ENCODE data around the gene RMND5B. TPM values are rescaled to one million over a fixed set of nuclear protein-coding genes. Genes with fewer than 3 reads are reported as not detected.
"Not testable (repeated sequence)": the region's sequence is repeated elsewhere in the genome, so short reads cannot be mapped to it uniquely, and the experiment has no call there.

Gene RMND5B
- total RNA-seq, 2 experiments from 2014 or later: 3.7 to 5.6 TPM

- no peak overlapping the region for H3K27ac Mint-ChIP-seq
- DNase-seq (no peak), ATAC-seq (no peak)
- peaks cover 12% of the 10 kb centered on the region for H3K27me3 Mint-ChIP-seq
- H3K4me1 Mint-ChIP-seq: peaks cover 23% of the 10 kb centered on the region
- no peaks in the 10 kb centered on the region for H3K9me3 Mint-ChIP-seq (ENCODE audit: low read depth)
- CTCF ChIA-PET: no interaction called here
- no peak overlapping the region for H3K4me3 Mint-ChIP-seq
- peaks cover 4% of the 10 kb centered on the region for H3K36me3 Mint-ChIP-seq
Observed at GRCh38 chr5:178196986-178197385, 66.2 kb downstream of the RMND5B start.

DNA sequence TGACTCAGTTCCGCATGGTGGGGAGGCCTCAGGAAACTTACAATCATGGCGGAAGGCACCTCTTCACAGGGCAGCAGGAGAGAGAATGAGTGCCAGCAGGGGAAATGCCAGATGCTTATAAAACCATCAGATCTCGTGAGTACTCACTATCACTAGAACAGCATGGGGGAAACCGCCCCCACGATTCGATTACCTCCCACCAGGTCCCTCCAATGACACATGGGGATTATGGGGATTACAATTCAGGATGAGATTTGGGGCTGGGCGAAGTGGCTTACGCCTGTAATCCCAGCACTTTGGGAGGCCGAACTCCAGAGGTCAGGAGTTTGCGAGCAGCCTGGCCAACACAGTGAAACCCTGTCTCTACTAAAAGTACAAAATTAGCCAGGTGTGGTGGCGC, 67.3 kb downstream of the RMND5B start:
- H3K27me3 Mint-ChIP-seq; ATAC-seq; H3K36me3 Mint-ChIP-seq; H3K9me3 Mint-ChIP-seq (ENCODE audit: low read depth); H3K27ac Mint-ChIP-seq; H3K4me3 Mint-ChIP-seq; DNase-seq; CTCF ChIA-PET: not testable (repeated sequence)
- peaks cover 18% of the 10 kb centered on the region for H3K4me1 Mint-ChIP-seq

GRCh38 chr5:178198706-178199105, 67.9 kb downstream of the RMND5B start:
- DNase-seq (no peak), ATAC-seq (no peak)
- Mint-ChIP-seq H3K27me3 (peaks cover 3% of the 10 kb centered on the region), H3K27ac (no peak overlapping the region), H3K4me3 (no peak overlapping the region), H3K36me3 (no peaks in the 10 kb centered on the region), H3K4me1 (peaks cover 14% of the 10 kb centered on the region), H3K9me3 (ENCODE audit: low read depth) (no peaks in the 10 kb centered on the region)
- CTCF ChIA-PET: no interaction called here

- no peak for DNase-seq
- Mint-ChIP-seq H3K4me3 (no peak overlapping the region), H3K27ac (no peak overlapping the region), H3K9me3 (ENCODE audit: low read depth) (no peaks in the 10 kb centered on the region), H3K27me3 (peaks cover 5% of the 10 kb centered on the region), H3K36me3 (peaks cover 2% of the 10 kb centered on the region), H3K4me1 (peaks cover 8% of the 10 kb centered on the region)
- CTCF ChIA-PET: interaction anchor here (1.2 kb wide), 1 partner anchor 11 kb away, joined by 5 read pairs; no protein-coding TSS in a partner anchor
- no peak for ATAC-seq
Observed at GRCh38 chr5:178199581-178200434, 69.0 kb downstream of the RMND5B start.

Other genes starting within 250 kb of the RMND5B start
- not detected for gene PROP1, start 134.8 kb upstream of the RMND5B start, total RNA-seq
- gene N4BP3, start 17.5 kb upstream of the RMND5B start, total RNA-seq: 1 to 10 TPM in 1 of 2 experiments, under 1 TPM in 1; 0.99 to 1.1 TPM
- gene NHP2, start 22.9 kb downstream of the RMND5B start, total RNA-seq: 100 to 1,000 TPM; 144 to 168 TPM
- not detected for gene GMCL2, start 56.4 kb downstream of the RMND5B start, total RNA-seq
- gene HNRNPAB, start 73.5 kb downstream of the RMND5B start, total RNA-seq: 100 to 1,000 TPM; 268 to 391 TPM
- gene PHYKPL, start 101.8 kb downstream of the RMND5B start, total RNA-seq: 100 to 1,000 TPM; 117 to 120 TPM

Data from activated CD8-positive, alpha-beta memory T cell treated with anti-CD3 and anti-CD28 coated beads, Interleukin-2, amount 10 ng/mL, durations not matched to agents 7 days and 5 days (primary cell).